AG10803 (cell line): ENCODE data around the gene GSDMA.
A peak's percentile ranks its signal among the peaks of the same experiment; 100 is the strongest.

Experiments
- DNase-seq: peaks from one replicate; pipeline ENCODE4 v3.0.0; 2010; ENCODE audit warnings: low read depth
- H3K4me3 ChIP-seq: 2 replicates; pipeline ENCODE4 v1.5.1; 2011; ENCODE audit warnings: mild to moderate bottlenecking, low read length, control low read depth
- TF ChIP-seq, protein P1 (sequence below): conservative IDR thresholded peaks from 2 replicates; pipeline ENCODE4 v1.5.1; 2011; ENCODE audit warnings: mild to moderate bottlenecking, low read length, control low read depth, inconsistent platforms

Gene GSDMA

DNA sequence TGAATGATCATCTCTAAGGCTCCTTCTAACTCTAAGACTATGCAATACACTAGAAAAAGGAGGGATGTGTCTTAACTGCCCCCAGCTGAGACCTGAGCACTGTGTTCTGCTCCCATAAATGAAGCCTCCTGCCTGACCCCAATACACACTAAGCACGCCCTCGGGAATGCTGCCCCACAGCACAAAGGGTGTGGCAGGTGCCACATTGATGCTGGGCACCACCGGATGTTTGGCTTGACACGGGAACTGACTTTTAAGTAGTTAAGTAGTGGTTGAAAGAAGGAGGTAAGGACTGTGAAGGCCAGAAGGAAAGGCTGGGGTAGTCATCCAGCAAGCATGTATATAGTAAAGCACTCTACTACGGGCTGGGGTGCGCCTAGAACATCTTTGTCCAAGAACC is 4.0 kb downstream of the GSDMA start:
- no peak for DNase-seq
- TF ChIP-seq, protein P1, sequence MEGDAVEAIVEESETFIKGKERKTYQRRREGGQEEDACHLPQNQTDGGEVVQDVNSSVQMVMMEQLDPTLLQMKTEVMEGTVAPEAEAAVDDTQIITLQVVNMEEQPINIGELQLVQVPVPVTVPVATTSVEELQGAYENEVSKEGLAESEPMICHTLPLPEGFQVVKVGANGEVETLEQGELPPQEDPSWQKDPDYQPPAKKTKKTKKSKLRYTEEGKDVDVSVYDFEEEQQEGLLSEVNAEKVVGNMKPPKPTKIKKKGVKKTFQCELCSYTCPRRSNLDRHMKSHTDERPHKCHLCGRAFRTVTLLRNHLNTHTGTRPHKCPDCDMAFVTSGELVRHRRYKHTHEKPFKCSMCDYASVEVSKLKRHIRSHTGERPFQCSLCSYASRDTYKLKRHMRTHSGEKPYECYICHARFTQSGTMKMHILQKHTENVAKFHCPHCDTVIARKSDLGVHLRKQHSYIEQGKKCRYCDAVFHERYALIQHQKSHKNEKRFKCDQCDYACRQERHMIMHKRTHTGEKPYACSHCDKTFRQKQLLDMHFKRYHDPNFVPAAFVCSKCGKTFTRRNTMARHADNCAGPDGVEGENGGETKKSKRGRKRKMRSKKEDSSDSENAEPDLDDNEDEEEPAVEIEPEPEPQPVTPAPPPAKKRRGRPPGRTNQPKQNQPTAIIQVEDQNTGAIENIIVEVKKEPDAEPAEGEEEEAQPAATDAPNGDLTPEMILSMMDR = no peak
- no peak overlapping the region for H3K4me3 ChIP-seq

DNA sequence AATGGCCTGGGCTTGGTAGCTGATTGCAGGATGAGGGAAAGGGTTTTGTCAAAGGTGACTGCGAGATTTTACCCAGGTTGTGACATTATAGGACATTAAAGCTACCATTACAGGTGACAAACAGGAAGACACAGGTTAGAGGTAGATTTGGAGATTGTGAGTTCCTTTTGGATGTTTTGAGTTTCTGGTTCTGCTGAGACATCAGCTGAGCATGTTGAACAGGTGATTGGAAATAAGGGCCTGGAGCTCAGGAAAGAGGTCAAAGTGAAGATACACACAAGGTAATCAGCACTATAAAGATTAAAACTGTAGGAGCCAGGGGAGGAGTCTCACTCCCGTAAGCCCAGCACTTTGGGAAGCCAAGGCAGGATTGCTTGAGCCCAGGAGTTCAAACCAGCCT is 6.0 kb downstream of the GSDMA start:
- H3K4me3 ChIP-seq = no peak overlapping the region
- no peak for DNase-seq
- TF ChIP-seq, protein P1 = no peak

DNA sequence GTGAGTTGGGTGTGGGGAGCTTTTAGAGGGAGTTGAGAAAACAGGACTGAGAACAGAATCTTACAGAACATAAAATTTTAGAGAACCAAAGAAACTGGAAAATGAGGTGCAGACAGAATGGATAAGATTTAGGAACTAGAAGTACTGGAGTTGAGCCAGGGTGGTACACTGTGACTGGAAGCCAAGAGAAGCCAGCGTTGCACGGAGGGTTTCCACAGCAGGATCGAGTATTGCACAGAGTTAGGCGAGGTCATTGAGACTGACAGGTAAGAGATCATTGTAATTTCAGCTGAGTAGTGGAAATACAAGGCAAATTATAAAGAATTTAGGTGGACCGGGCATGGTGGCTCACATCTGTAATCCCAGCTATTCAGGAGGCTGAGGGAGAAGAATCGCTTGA is 6.6 kb downstream of the GSDMA start:
- DNase-seq = no peak
- TF ChIP-seq, protein P1 = no peak
- H3K4me3 ChIP-seq = no peak overlapping the region

DNA sequence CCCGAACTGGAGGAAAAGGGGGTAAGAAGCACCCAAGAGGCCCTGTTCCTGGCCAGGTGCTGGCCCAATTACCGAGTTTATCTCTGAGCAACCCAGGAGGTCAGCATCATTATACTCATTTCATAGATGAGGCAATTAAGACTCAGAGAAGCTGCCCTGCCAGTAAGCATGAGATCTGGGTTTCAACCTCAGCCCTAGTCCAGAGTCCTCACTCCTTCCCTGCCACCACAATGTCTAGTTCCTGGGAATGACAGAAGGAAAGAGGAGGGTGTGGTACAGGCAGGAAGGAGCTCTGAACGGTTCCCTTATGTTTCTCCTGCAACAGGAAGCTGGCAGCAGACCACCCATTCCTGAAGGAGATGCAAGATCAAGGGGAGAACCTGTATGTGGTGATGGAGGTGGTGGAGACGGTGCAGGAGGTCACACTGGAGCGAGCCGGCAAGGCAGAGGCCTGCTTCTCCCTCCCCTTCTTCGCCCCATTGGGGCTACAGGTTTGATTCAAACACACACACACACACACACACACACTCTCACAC is 7.4 kb downstream of the GSDMA start:
- no peak for DNase-seq
- TF ChIP-seq, protein P1 = no peak
- H3K4me3 ChIP-seq = no peak overlapping the region

DNA sequence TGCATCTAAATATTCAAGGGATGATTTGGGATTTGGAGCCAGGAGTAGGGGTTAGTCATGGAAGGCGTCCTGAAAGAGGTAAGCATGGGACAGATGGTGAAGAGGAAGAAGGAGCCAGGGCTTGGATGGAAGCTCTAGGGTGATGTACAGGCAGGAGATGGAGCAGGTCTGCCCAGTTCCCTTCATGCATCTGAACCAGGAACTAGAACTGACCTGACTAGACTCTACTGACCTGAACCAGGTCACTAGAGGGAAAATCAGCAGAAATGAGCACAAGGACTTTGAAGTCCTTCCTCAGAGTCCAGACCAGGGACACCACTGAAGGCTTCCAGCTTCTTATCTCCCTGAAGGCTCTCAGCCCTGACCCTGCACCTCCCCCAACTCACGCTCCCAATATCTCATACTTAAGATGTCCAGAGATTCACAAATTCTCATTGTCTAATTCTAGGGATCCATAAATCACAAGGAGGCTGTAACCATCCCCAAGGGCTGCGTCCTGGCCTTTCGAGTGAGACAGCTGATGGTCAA is 8.3 kb downstream of the GSDMA start:
- TF ChIP-seq, protein P1 = no peak
- DNase-seq = no peak
- no peak overlapping the region for H3K4me3 ChIP-seq

DNA sequence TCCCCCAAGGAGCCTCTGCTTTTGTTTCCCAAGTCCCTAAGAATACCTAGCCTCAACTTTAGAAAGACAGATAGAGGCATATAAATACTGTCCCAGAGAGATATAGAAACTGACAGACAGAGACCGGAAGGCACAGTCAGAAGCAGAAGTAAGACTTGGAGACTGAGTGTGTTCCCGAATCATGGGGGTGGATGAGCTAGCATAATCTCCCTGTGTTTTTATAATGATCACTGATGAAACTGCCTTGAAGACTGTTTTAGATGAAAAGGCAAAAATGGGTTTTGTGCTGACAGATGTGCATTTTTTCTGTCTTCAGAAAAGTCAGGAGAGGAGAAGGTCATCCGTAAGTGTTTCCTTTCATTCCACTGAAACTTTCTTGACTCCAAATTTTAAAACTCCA is 9.5 kb downstream of the GSDMA start:
- TF ChIP-seq, protein P1 = no peak
- H3K4me3 ChIP-seq = no peak overlapping the region
- peak; percentile 11 for DNase-seq

DNA sequence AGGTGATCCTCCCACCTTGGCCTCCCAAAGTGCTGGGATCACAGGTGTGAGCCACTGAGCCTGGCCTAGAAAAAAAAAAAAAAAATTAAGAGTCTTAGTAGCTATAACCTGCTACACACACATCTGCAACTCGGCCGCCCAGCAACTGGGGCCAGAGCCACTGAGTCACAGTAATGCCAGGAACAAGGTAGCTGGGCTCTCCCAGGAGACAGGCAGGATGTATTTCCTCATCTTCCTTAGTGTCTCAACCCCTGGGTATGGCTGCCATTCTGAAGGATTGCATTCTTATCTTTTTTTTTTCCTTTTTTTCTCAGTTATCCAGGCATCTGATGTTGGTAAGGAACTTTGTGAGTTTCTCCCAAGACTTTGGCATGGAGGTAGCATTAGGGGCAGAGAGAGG is 10.7 kb downstream of the GSDMA start:
- no peak overlapping the region for H3K4me3 ChIP-seq
- peak; percentile 27 for DNase-seq
- TF ChIP-seq, protein P1 = no peak
